VCaP (cell line): Measurements from ENCODE around the gene SUSD3.

Source experiments
- H3K27ac ChIP-seq: fragments of 450-650 bp; 2 replicates; pipeline ENCODE4 v1.5.1; 2017
- TF ChIP-seq, protein P1 (sequence below): fragments of 450-650 bp; conservative IDR thresholded peaks from 2 replicates; pipeline ENCODE4 v1.5.1; 2017; ENCODE audit warnings: mild to moderate bottlenecking, moderate library complexity

The SUSD3 gene

GRCh38 chr9:93092251-93092991, 33.9 kb downstream of the SUSD3 start:
- TF ChIP-seq, protein P1, sequence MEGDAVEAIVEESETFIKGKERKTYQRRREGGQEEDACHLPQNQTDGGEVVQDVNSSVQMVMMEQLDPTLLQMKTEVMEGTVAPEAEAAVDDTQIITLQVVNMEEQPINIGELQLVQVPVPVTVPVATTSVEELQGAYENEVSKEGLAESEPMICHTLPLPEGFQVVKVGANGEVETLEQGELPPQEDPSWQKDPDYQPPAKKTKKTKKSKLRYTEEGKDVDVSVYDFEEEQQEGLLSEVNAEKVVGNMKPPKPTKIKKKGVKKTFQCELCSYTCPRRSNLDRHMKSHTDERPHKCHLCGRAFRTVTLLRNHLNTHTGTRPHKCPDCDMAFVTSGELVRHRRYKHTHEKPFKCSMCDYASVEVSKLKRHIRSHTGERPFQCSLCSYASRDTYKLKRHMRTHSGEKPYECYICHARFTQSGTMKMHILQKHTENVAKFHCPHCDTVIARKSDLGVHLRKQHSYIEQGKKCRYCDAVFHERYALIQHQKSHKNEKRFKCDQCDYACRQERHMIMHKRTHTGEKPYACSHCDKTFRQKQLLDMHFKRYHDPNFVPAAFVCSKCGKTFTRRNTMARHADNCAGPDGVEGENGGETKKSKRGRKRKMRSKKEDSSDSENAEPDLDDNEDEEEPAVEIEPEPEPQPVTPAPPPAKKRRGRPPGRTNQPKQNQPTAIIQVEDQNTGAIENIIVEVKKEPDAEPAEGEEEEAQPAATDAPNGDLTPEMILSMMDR, result no peak
- H3K27ac ChIP-seq, result peak overlapping the region; percentile 83

GRCh38 chr9:93093127-93093876, 34.8 kb downstream of the SUSD3 start:
- H3K27ac ChIP-seq, result peak overlapping the region; percentile 83

DNA sequence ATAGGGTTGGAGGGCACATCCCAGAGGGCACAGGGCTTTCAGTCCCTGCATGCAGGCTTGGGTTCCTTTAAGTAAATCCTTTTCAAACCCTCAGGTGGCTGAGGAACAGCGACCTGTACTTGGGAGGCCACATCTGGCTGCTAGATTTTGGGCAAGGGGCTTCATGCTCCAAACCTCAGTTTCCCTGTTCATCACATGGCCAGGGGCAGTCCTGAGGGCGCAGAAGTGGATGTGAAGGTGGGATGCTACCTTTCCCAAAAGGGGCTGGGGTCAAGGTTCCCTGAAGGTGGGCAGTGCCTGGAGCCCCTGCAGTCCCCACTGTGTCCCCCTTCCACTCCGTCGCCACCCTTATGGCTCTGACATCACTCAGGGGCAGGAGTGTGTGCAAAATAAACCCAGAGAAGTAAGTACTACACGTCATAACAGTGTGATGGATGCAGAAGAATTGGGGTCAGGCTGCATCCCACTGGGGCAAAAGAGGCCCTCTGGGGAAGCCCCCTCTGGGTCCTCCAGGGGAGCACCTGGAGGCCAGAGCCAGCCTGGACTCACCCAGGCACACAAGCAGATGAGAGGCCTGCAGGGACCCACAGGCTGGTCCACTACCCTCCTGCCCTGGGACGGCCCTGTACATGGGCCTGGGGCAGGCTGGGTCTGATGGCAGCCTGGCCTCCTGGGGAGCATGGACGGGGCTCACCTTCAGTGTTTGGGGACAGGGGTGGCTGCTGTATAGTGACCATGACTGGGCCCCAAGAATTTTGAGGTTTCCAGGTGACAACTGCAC, 35.6 kb downstream of the SUSD3 start:
- TF ChIP-seq, protein P1, result no peak
- H3K27ac ChIP-seq, result peak overlapping the region; percentile 83

More at GRCh38 chr9:93093127-93093876, 34.8 kb downstream of the SUSD3 start:
- TF ChIP-seq, protein P1, result no peak

DNA sequence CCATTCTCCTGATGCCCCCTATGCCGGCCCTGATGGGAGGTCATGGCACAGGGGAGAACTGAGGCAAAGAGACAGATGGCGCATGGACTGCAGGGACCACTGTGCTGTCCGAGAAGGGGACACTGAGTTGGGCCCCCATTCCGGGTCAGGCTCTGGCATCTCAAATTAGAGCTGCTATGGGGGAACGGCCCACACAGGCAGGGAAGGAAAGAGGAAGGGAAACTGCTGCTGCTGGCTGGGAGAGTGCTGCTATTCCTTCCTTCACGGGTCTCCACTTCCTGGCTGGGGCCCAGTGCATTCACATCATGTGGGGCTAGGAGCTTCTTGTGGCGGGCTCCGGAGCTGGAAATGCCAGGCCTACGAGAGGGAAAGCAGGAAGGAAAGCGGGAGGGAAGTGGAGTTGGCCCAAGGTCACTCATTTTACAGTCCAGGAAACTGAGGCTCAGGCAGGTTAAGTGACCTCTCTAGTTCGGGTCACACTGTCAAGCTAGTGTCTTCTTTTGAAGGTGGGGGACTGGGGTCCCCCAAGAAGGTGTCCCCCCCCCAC, 36.2 kb downstream of the SUSD3 start:
- H3K27ac ChIP-seq, result peak overlapping the region; percentile 83
- TF ChIP-seq, protein P1, result no peak

- H3K27ac ChIP-seq, result peak overlapping the region; percentile 83
- TF ChIP-seq, protein P1, result no peak
Observed at GRCh38 chr9:93095205-93096130, 37.0 kb downstream of the SUSD3 start.

DNA sequence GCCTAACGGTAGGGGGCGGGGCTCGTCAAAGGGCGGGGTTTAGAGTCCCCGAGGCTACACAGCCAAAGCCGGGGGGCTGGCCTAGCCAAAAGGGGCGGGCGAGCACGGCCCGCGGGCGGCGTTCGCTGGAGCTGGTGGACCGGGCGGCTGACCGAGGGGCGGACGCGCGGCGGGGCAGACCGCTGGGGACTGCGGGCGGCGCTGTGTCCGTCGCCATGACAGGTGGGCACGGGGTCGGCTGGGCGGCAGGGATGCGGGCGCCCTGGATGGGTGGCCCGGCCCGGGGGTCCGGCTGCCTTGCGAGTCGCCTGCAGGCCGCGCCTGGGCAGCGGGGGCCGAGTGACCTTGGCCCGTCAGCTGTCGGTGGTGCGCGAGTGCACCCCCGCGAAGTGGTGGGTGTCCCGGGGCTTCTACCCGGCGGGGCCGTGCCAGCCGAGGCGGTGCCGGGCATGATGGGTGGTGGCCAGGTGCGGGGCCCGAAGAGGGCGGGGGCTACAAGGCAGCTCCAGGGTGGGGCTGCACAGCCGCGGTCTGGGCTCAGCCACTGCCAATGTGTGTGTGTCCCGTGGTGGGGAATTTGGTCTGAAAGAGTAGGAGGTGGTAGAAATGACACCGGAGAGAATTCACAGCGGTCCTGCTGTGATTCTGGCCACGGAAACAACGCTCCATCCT, 37.8 kb downstream of the SUSD3 start, which contains the start of gene CARD19:
CARD19 (plus strand) TSS at position 87 of the 672 bp plus-strand sequence; CDS start at position 216, 129 bp downstream.
- TF ChIP-seq, protein P1, result no peak; the same call in 1 of the 2 replicates
- peak within 1 kb of the TSS; percentile 83 for H3K27ac ChIP-seq
